Muscle of leg (tissue), 11 donors: ENCODE data around the gene STRIP1. TPM values are rescaled to one million over a fixed set of nuclear protein-coding genes. Genes with fewer than 3 reads are reported as not detected.

Experiments used
- DNase-seq: peaks from one replicate; pipeline ENCODE4 v3.0.0; 2013
- H3K27ac ChIP-seq: one replicate; pipeline ENCODE4 v1.5.1; 2013; ENCODE audit warnings: mild to moderate bottlenecking, low read length, control low read depth
- H3K27me3 ChIP-seq: one replicate; pipeline ENCODE4 v1.6.1; 2013; ENCODE audit warnings: low read length; ENCODE audit not compliant: control insufficient read depth, insufficient read depth
- H3K36me3 ChIP-seq: one replicate; pipeline ENCODE4 v1.6.1; 2013; ENCODE audit warnings: low read length; ENCODE audit not compliant: control insufficient read depth, insufficient read depth
- H3K4me1 ChIP-seq: one replicate; pipeline ENCODE4 v1.6.1; 2013; ENCODE audit warnings: low read length; ENCODE audit not compliant: control insufficient read depth, insufficient read depth
- H3K4me3 ChIP-seq: one replicate; pipeline ENCODE4 v1.5.1; 2013; ENCODE audit warnings: low read length, control low read depth
- H3K9me3 ChIP-seq: replicated peaks from 2 replicates; pipeline ENCODE4 v1.6.1; 2013; ENCODE audit warnings: low read depth, low read length; ENCODE audit not compliant: control insufficient read depth
- WGBS: methylation state at CpG from one replicate; pipeline ENCODE4 v1.1.5; 2013; ENCODE audit warnings: missing lambda C conversion rate; ENCODE audit not compliant: insufficient coverage; 5-methylcytosine and 5-hydroxymethylcytosine counted together
- polyA plus RNA-seq, 8 donors: library from polyadenylated mRNA; unstranded; fragments of 120-200 nt; gene quantifications; one replicate each; pipeline versions ENCODE4 v1.2.1 to v1.2.3, GENCODE V29; 2013; ENCODE audit warnings: inconsistent platforms in 1 of 8, low replicate concordance in 1 of 8; ENCODE audit not compliant: insufficient read length in 8 of 8, insufficient read depth in 1 of 8
- total RNA-seq: library from RNA; stranded (reverse); fragments of 120-200 nt; gene quantifications from one replicate; pipeline ENCODE4 v1.2.4, GENCODE V29; 2013

The STRIP1 gene
- total and polyA plus RNA-seq, 9 donors = 26.5 to 33.6 (median 30.1) TPM

DNA sequence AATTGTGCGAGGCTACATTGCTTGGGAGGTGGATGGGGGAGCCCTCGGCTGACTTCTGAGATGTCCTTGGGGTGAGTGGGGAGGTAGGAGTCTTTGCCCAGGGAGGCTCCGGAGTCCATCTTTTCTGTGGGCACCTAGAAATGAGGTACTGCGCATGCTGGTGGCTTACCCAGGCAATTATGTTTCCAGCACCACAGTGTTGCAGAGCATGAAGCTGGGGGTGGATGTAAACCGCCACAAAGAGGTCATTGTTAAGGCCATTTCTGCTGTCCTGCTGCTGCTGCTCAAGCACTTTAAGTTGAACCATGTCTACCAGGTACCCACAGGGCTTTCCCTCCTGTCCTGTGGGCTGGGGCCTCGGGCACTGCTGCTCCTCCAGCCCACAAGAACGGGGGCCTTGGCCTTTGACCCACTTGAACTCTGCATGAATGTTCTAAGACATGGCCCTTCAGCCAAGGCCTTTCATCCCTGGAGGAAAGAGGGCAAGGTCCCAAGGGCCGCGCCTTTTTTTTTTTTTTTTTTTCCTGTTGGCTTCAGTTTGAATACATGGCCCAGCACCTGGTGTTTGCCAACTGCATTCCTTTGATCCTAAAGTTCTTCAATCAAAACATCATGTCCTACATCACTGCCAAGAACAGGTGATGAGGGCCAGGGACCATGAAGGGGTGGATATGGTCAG is 14.6 kb downstream of the STRIP1 start:
- Histone ChIP-seq H3K4me3 (no peak overlapping the region), H3K27me3 (no peaks in the 10 kb centered on the region), H3K4me1 (peaks cover 5% of the 10 kb centered on the region), H3K9me3 (no peaks in the 10 kb centered on the region), H3K27ac (no peak overlapping the region), H3K36me3 (peaks cover 91% of the 10 kb centered on the region)
- WGBS = 92% methylated on average over 6 of the region's 9 CpGs
- DNase-seq = no peak

DNA sequence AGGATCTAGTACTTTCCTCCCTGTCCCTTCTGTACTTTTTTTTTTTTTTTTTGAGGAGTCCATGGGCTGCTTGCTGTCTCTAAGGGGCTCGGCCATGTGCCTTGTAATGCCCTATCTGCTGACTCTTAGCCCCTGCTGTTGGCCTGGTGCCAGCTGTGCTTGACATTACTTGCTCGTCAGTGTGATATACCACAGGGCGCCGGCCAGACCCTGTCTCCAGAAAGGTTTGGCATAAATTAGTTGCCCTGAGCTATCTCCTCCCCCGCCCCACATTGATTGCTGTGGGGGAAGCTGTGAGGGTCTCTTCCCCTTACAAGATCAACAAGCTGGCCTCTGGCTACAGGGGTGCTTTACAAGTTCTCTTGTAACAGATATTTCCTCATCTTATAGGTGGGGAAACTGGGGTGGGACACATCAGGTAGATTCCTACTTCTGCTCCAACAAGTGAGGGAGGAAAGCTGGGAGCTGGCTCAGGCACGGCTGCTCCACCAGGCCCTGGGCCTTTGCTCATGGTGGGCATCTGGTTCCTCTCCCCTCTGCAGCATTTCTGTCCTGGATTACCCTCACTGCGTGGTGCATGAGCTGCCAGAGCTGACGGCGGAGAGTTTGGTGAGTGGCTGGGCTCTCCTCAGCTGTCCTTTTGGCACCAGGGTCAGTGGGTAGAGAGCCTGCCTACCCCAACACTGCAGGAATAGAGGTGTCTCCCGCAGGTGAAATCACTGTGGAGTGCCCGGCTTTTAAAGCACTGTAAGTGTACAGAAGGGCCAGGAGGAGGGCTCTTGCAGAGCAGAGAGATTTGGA is 15.6 kb downstream of the STRIP1 start:
- H3K9me3 ChIP-seq = no peaks in the 10 kb centered on the region
- DNase-seq = no peak
- no peaks in the 10 kb centered on the region for H3K27me3 ChIP-seq
- WGBS = 85% methylated on average over 7 of the region's 11 CpGs
- H3K27ac ChIP-seq = no peak overlapping the region
- H3K4me1 ChIP-seq = peaks cover 5% of the 10 kb centered on the region
- no peak overlapping the region for H3K4me3 ChIP-seq
- peaks cover 93% of the 10 kb centered on the region for H3K36me3 ChIP-seq

DNA sequence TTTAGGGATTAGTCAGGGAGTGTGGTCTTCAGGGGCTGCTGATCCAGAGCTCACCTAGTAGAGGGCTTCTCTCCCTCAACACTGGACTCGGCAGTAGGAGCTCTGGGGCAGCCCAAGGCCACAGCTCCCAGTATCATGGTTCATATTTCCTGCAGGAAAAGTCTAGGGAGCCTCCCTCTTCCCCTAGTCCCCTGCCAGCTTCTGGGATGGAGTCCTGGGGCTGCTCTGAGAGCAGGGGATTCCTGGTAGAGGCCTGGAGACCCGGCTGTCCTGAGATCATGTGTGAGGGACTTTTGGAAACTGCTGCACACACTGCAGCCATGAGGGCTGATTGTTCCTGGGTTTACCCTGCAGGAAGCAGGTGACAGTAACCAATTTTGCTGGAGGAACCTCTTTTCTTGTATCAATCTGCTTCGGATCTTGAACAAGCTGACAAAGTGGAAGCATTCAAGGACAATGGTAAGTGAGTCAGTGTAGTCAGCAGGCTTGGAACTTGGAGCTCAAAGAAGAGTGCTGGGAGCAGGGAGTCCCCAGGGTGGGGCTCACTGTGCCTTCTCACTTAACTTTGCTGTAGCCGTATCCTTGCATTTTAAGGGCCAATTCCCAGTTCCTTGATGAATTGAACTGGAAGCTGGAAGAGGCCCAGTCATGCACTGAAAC is 16.3 kb downstream of the STRIP1 start:
- Histone ChIP-seq H3K27ac (no peak overlapping the region), H3K4me1 (peaks cover 5% of the 10 kb centered on the region), H3K4me3 (no peak overlapping the region), H3K36me3 (peaks cover 93% of the 10 kb centered on the region), H3K27me3 (no peaks in the 10 kb centered on the region), H3K9me3 (no peaks in the 10 kb centered on the region)
- DNase-seq = no peak
- WGBS = 79% methylated on average over 2 of the region's 4 CpGs

DNA sequence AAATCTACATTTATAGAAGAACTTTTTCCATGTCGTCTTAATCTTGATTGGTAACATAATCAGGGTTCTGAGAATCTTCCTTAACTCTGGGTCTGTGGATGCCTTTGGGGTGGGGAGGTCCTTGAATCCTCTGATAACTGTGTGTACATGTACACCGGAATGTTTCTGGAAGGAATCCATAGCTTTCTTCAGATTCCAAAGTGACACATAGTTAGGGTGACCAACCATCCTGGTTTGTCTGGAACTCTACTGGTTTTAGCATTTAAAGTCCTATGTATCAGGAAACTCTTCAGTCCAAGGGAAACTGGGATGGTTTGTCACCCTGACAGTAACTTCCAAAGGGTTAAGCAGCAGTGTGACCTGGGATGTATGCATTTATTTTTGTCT is 16.8 kb downstream of the STRIP1 start:
- Histone ChIP-seq H3K4me1 (peaks cover 5% of the 10 kb centered on the region), H3K9me3 (no peaks in the 10 kb centered on the region), H3K27ac (no peak overlapping the region), H3K27me3 (no peaks in the 10 kb centered on the region), H3K4me3 (no peak overlapping the region), H3K36me3 (peaks cover 93% of the 10 kb centered on the region)
- no peak for DNase-seq
- 86% methylated on average over 1 of the region's 2 CpGs for WGBS

DNA sequence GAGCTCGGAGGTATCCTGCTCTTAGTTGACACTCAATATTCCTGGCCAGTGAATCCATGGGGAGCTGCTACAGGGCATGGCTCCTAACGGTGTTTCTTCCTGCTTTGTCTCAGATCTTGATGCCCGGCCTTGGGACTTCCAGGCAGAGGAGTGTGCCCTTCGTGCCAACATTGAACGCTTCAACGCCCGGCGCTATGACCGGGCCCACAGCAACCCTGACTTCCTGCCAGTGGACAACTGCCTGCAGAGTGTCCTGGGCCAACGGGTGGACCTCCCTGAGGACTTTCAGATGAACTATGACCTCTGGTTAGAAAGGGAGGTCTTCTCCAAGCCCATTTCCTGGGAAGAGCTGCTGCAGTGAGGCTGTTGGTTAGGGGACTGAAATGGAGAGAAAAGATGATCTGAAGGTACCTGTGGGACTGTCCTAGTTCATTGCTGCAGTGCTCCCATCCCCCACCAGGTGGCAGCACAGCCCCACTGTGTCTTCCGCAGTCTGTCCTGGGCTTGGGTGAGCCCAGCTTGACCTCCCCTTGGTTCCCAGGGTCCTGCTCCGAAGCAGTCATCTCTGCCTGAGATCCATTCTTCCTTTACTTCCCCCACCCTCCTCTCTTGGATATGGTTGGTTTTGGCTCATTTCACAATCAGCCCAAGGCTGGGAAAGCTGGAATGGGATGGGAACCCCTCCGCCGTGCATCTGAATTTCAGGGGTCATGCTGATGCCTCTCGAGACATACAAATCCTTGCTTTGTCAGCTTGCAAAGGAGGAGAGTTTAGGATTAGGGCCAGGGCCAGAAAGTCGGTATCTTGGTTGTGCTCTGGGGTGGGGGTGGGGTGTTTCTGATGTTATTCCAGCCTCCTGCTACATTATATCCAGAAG is 19.4 kb downstream of the STRIP1 start:
- Histone ChIP-seq H3K4me3 (no peak overlapping the region), H3K27me3 (no peaks in the 10 kb centered on the region), H3K9me3 (no peaks in the 10 kb centered on the region), H3K27ac (no peak overlapping the region), H3K36me3 (peaks cover 93% of the 10 kb centered on the region), H3K4me1 (peaks cover 6% of the 10 kb centered on the region)
- DNase-seq = peak; percentile 53
- whole genome bisulfite sequencing = 72% methylated on average over 10 of the region's 16 CpGs

DNA sequence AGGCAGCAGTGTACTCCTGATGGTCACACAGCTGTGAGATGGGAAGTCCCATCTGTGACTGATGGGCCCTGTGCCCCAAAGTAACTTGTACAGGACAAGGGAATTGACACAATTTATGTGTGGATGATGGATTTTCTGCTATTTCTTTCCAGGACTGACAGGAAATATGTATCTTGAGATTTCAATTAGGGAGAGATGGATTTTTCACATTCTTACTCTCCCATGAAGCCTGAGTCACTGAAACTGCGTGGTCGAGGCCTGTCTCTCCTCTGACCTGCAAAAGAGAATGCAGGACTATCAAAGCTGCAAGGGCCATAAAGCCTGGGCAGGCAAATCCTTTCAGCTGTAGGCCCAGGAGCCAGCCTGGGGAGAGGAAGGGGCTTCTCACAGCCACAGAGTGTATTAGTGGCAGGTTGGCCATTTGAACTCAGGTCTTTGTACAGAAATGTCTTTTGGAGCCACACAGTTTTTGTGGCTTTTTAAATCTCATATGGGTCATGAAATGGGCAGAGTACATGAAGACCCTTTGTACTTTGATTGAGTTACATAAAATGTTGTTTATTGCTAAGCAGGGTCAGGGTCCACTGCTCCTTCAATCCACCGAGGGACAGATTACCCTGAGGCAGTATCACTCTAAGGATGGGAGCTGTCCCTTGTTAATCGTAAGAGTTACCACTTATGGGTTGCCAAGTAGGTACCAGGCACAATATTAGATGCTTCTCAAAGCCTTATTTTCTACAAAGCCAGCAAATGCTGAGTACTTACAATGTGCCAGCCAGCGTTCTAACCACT is 21.3 kb downstream of the STRIP1 start:
- H3K9me3 ChIP-seq = no peaks in the 10 kb centered on the region
- 67% methylated on average over 1 of the region's 5 CpGs for whole genome bisulfite sequencing
- H3K4me3 ChIP-seq = no peak overlapping the region
- peaks cover 2% of the 10 kb centered on the region for H3K4me1 ChIP-seq
- no peaks in the 10 kb centered on the region for H3K27me3 ChIP-seq
- peaks cover 85% of the 10 kb centered on the region for H3K36me3 ChIP-seq
- DNase-seq = no peak
- no peak overlapping the region for H3K27ac ChIP-seq

DNA sequence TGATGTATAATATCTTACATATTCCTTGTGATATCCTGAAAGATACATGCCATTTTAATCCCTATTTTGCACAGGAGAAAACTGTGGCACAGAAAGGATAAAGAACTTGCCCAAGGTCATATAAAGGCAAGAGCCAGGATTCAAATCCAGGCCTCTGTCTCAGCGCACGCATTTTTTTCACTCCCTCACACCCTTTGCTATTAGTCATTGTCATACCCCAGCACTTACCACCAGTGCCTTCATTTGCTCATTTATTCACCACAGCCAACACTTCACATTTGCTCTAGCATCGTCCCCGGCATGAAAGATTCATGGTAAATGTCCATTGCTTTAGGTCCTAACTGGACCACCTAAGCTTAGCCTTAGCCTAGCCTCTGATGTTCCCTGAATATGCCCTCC is 21.9 kb downstream of the STRIP1 start:
- Histone ChIP-seq H3K27me3 (no peaks in the 10 kb centered on the region), H3K4me3 (no peak overlapping the region), H3K27ac (no peak overlapping the region), H3K9me3 (no peaks in the 10 kb centered on the region), H3K4me1 (peaks cover 2% of the 10 kb centered on the region), H3K36me3 (peaks cover 84% of the 10 kb centered on the region)
- no peak for DNase-seq
- 86% methylated on average over 4 of the region's 4 CpGs for WGBS

DNA sequence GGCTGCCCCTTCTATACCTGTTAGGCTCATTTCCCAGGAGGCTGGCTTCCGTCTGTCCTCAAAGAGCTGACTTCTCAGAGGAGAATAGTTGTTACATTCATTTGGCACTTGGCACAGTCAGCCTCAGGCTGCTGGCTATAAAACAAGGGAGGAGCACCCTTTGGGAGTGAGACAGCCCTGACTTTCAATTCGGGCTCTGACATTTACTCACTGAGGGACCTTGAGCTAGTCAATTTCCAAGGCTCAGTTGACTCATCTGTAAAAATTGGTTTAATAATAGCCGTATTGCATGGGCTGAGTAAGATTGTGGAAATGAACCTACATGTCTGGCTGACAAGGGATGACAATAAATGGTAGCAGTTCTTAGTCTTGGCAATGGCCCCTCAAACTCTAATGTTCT is 22.4 kb downstream of the STRIP1 start:
- no peak overlapping the region for H3K4me3 ChIP-seq
- no peak overlapping the region for H3K27ac ChIP-seq
- H3K9me3 ChIP-seq = no peaks in the 10 kb centered on the region
- WGBS = 58% methylated on average over 3 of the region's 3 CpGs
- no peak for DNase-seq
- peaks cover 2% of the 10 kb centered on the region for H3K4me1 ChIP-seq
- H3K27me3 ChIP-seq = no peaks in the 10 kb centered on the region
- peaks cover 83% of the 10 kb centered on the region for H3K36me3 ChIP-seq

DNA sequence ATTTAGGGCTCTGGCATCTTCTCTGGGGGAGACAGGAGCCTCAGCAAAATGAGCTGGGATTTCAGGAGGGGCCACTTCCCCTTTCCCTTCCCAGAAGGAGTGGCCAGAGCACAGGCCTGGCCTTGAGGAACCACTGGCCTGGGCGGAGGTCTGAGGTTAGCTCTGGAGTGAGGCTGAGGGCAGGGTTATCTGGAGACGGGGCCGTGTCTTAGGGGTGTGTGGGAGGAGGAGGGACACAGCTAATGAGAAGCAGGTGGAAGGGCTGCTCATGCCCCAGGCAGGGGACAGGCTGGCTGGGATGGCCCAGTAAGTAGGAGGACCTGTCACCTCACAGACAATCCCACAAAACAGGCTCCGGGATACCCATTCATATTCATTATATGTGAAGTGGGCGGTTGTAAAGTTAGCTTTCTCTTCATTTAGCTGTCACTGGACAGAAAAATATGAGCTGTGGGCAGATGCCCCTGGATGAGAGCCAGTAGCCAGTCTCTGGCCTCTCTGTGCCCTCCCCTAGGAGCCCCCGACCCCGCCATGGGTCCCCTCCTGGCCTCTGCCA is 23.6 kb downstream of the STRIP1 start:
- Histone ChIP-seq H3K4me3 (no peak overlapping the region), H3K36me3 (peaks cover 77% of the 10 kb centered on the region), H3K9me3 (no peaks in the 10 kb centered on the region), H3K27me3 (no peaks in the 10 kb centered on the region), H3K4me1 (peaks cover 6% of the 10 kb centered on the region), H3K27ac (no peak overlapping the region)
- WGBS = 39% methylated on average over 4 of the region's 7 CpGs
- no peak for DNase-seq
